ENCODE measurements around the gene OPN1MW2. TPM values are rescaled to one million over a fixed set of nuclear protein-coding genes. Genes with fewer than 3 reads are reported as not detected.
"Not testable (repeated sequence)": the region's sequence is repeated elsewhere in the genome, so short reads cannot be mapped to it uniquely, and the experiment has no call there.

OPN1MW2 gene
- total and polyA plus RNA-seq, 2 donors (not counting 3 experiments of a cell fraction or from before 2014, with no cell fraction given), result not detected

DNA sequence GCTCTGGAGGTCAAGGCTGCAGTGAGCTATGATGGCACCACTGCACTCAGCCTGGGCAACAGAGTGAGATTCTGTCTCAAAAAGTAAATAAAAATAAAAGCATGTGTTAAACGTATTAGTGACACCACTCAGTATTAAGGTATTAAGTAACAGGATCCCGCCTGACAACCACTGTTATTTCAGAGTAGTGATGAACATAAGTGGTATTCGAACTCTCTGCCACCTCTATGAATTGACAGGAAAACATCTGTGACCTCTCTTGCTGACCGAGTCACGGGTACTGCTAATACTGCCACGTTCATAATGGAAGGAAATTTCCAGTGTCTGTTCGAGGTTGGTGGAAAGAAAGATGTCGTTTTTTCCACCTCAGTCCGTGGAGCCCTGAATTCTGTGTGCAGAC lies 7.2 kb downstream of the OPN1MW2 start:
- H2AFZ ChIP-seq (ENCODE audit: low read depth, low read length); H4K20me1 ChIP-seq (replicated peaks; ENCODE audit: control insufficient read depth, extremely low read depth, insufficient read depth, low read length); FAIRE-seq; dilution Hi-C loops (cut with MboI; ENCODE audit: extremely low pct_ligation_motif_present, low sequenced_read_pairs); CTCF ChIA-PET; intact Hi-C loops (cut with micrococcal nuclease); H3K27ac ChIP-seq (ENCODE audit: insufficient read depth, low read depth, low read length); POLR2A ChIA-PET; BruUV-seq (replicated peaks); H3K9ac ChIP-seq (replicated peaks; ENCODE audit: extremely low read depth, insufficient read depth, low read length); H3K9me1 ChIP-seq (replicated peaks; ENCODE audit: control insufficient read depth, extremely low read depth, insufficient read depth, low read length); H3K4me2 ChIP-seq (ENCODE audit: insufficient read depth, low read length); H3K27me3 ChIP-seq (ENCODE audit: control insufficient read depth in 2 of 2, insufficient read depth in 2 of 2, low read length in 2 of 2); H3K4me1 ChIP-seq (ENCODE audit: control insufficient read depth, extremely low read depth, insufficient read depth, low read length); H3K4me3 ChIP-seq (replicated peaks in 1 of 3; ENCODE audit: insufficient read depth in 1 of 3, low read depth in 1 of 3, low read length in 3 of 3); H3K36me3 ChIP-seq (ENCODE audit: control insufficient read depth in 2 of 2, extremely low read depth in 1 of 2, insufficient read depth in 2 of 2, low read length in 2 of 2); DNase-seq (ENCODE audit: low read depth, low spot score); H3K9me3 ChIP-seq (replicated peaks; ENCODE audit: control insufficient read depth, insufficient read depth, low read length); H3K79me2 ChIP-seq (ENCODE audit: control insufficient read depth, insufficient read depth, low read length): not testable (repeated sequence)

DNA sequence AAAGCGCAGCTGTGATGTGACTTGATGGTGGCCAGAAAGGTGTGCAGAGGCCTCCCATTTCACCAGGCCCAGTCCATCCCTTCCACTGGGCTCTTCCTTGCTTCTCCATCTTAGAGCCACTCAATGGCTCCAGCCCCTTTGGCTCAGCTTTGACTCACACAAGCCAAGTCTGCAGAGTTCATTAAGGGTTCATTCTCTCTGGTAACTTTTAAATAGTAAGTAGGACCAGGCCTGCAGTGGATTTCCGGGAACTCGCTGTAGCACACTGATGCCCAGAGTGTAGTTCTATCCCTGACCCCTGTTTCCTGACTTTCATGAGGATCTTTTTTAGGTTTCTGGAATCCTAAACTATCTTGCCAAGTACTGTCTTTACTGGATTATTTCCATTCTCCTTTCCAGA lies 11.9 kb downstream of the OPN1MW2 start:
- FAIRE-seq; H3K4me2 ChIP-seq (ENCODE audit: insufficient read depth, low read length); H3K9me3 ChIP-seq (replicated peaks; ENCODE audit: control insufficient read depth, insufficient read depth, low read length); H2AFZ ChIP-seq (ENCODE audit: low read depth, low read length); POLR2A ChIA-PET; H3K27ac ChIP-seq (ENCODE audit: insufficient read depth, low read depth, low read length); H3K9ac ChIP-seq (replicated peaks; ENCODE audit: extremely low read depth, insufficient read depth, low read length); CTCF ChIA-PET; H3K36me3 ChIP-seq (ENCODE audit: control insufficient read depth in 2 of 2, extremely low read depth in 1 of 2, insufficient read depth in 2 of 2, low read length in 2 of 2); H3K4me3 ChIP-seq (replicated peaks in 1 of 3; ENCODE audit: insufficient read depth in 1 of 3, low read depth in 1 of 3, low read length in 3 of 3); H4K20me1 ChIP-seq (replicated peaks; ENCODE audit: control insufficient read depth, extremely low read depth, insufficient read depth, low read length); BruUV-seq (replicated peaks); DNase-seq (ENCODE audit: low read depth, low spot score); H3K4me1 ChIP-seq (ENCODE audit: control insufficient read depth, extremely low read depth, insufficient read depth, low read length); H3K79me2 ChIP-seq (ENCODE audit: control insufficient read depth, insufficient read depth, low read length); intact Hi-C loops (cut with micrococcal nuclease); H3K9me1 ChIP-seq (replicated peaks; ENCODE audit: control insufficient read depth, extremely low read depth, insufficient read depth, low read length); dilution Hi-C loops (cut with MboI; ENCODE audit: extremely low pct_ligation_motif_present, low sequenced_read_pairs); H3K27me3 ChIP-seq (ENCODE audit: control insufficient read depth in 2 of 2, insufficient read depth in 2 of 2, low read length in 2 of 2): not testable (repeated sequence)

DNA sequence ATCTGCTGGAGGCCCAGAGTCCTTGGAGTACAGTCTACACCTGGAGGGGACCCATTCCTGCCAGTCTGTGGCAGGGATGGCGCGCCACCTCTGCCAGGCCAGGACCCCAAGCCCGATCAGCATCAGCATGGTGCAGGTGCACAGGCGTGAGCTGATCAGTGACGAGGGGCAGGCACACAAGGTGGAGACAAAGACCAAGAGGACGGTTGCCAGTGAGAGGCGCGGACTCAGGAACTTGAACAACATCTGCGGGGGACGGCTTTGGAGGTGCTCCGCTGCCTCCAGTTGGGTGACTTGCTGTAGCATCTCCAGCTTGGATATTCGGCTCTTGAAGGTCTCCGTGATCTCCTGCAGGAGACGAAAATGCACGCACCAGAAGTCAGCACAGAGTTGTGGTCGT lies 14.1 kb downstream of the OPN1MW2 start:
- intact Hi-C loops (cut with micrococcal nuclease); H3K36me3 ChIP-seq (ENCODE audit: control insufficient read depth in 2 of 2, extremely low read depth in 1 of 2, insufficient read depth in 2 of 2, low read length in 2 of 2); H3K9me3 ChIP-seq (replicated peaks; ENCODE audit: control insufficient read depth, insufficient read depth, low read length); BruUV-seq (replicated peaks); H3K4me1 ChIP-seq (ENCODE audit: control insufficient read depth, extremely low read depth, insufficient read depth, low read length); FAIRE-seq; H3K9me1 ChIP-seq (replicated peaks; ENCODE audit: control insufficient read depth, extremely low read depth, insufficient read depth, low read length); CTCF ChIA-PET; dilution Hi-C loops (cut with MboI; ENCODE audit: extremely low pct_ligation_motif_present, low sequenced_read_pairs); H3K27ac ChIP-seq (ENCODE audit: insufficient read depth, low read depth, low read length); H3K9ac ChIP-seq (replicated peaks; ENCODE audit: extremely low read depth, insufficient read depth, low read length); H3K4me3 ChIP-seq (replicated peaks in 1 of 3; ENCODE audit: insufficient read depth in 1 of 3, low read depth in 1 of 3, low read length in 3 of 3); H2AFZ ChIP-seq (ENCODE audit: low read depth, low read length); POLR2A ChIA-PET; H4K20me1 ChIP-seq (replicated peaks; ENCODE audit: control insufficient read depth, extremely low read depth, insufficient read depth, low read length); H3K4me2 ChIP-seq (ENCODE audit: insufficient read depth, low read length); H3K79me2 ChIP-seq (ENCODE audit: control insufficient read depth, insufficient read depth, low read length); DNase-seq (ENCODE audit: low read depth, low spot score); H3K27me3 ChIP-seq (ENCODE audit: control insufficient read depth in 2 of 2, insufficient read depth in 2 of 2, low read length in 2 of 2): not testable (repeated sequence)

DNA sequence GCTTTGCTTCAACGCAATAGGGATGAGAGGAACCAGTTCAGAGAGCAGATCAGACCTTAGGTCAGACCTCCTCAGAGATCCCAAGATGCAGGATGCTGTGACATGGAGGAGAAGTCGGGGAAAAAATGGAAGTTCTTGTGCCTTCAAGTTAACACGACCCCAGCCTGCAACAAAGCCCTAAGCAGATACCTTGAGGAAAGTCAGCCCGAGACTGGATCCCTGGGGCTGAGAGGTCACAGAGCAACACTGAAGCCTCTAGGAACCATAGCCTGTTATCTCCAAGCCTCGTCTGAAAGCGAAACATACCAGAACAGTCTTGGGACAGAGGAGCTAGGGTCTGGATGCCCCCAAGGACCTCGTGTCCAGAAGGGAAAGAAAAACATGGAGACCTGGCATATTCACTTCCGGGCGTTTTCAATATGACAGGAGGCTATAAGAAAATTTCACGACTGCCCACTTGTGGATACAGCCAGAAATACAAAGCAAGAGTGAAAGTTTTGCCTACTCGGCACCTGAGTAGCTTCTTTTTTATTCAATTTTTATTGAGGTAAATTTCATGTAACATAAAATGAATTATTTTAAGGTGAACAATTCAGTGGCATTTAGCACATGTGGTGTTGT lies 19.5 kb downstream of the OPN1MW2 start:
- H3K9me1 ChIP-seq (replicated peaks; ENCODE audit: control insufficient read depth, extremely low read depth, insufficient read depth, low read length); H3K4me3 ChIP-seq (replicated peaks in 1 of 3; ENCODE audit: insufficient read depth in 1 of 3, low read depth in 1 of 3, low read length in 3 of 3); intact Hi-C loops (cut with micrococcal nuclease); H3K4me1 ChIP-seq (ENCODE audit: control insufficient read depth, extremely low read depth, insufficient read depth, low read length); H3K4me2 ChIP-seq (ENCODE audit: insufficient read depth, low read length); BruUV-seq (replicated peaks); FAIRE-seq; H3K36me3 ChIP-seq (ENCODE audit: control insufficient read depth in 2 of 2, extremely low read depth in 1 of 2, insufficient read depth in 2 of 2, low read length in 2 of 2); H3K79me2 ChIP-seq (ENCODE audit: control insufficient read depth, insufficient read depth, low read length); H3K27me3 ChIP-seq (ENCODE audit: control insufficient read depth in 2 of 2, insufficient read depth in 2 of 2, low read length in 2 of 2); DNase-seq (ENCODE audit: low read depth, low spot score); CTCF ChIA-PET; POLR2A ChIA-PET; H3K27ac ChIP-seq (ENCODE audit: insufficient read depth, low read depth, low read length); H3K9ac ChIP-seq (replicated peaks; ENCODE audit: extremely low read depth, insufficient read depth, low read length); H3K9me3 ChIP-seq (replicated peaks; ENCODE audit: control insufficient read depth, insufficient read depth, low read length); H4K20me1 ChIP-seq (replicated peaks; ENCODE audit: control insufficient read depth, extremely low read depth, insufficient read depth, low read length); H2AFZ ChIP-seq (ENCODE audit: low read depth, low read length); dilution Hi-C loops (cut with MboI; ENCODE audit: extremely low pct_ligation_motif_present, low sequenced_read_pairs): not testable (repeated sequence)
